Lung microvascular endothelial cell (primary cell): ENCODE results near the gene NBEA. TPM values are rescaled to one million over a fixed set of nuclear protein-coding genes. Genes with fewer than 3 reads are reported as not detected.
"Not testable (repeated sequence)": the region's sequence is repeated elsewhere in the genome, so short reads cannot be mapped to it uniquely, and the experiment has no call there.

Experiments
- DNase-seq, 2 donors: peaks; one replicate each; pipeline versions ENCODE4 v3.0.0 to v3.0.0-alpha.2; 2010; ENCODE audit warnings: low read depth in 2 of 2
- total RNA-seq: library from RNA; depleted of rRNA; stranded (reverse); fragments of >200 nt; gene quantifications from 2 replicates; pipeline ENCODE4 v1.2.1, GENCODE V29; 2014

Gene NBEA
- total RNA-seq, 1 donor from 2014 or later, result 1.4 TPM

DNA sequence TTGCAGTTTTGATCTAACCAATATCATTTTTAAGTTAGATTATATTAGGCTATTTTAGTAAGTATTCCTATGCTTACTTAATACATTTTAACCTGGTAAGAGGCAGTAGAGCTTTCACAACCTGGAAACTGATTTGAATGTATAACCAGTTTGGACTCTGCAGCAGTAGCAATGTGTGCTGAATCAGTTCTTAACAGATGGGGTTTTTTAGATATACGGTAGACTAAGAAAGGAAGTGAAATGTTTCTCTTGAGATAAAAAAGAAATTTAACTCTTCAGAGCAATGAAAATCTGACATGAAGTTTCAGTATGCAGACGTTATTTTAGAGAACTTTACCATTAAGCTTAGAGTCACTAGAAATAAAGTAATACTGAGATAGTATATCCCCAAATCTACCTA lies 2.7 kb downstream of the NBEA start:
- DNase-seq, result no peak

- DNase-seq, result no peak
Observed at GRCh38 chr13:34951528-34951927, 9.5 kb downstream of the NBEA start.

- DNase-seq, result no peak
Observed at GRCh38 chr13:34959489-34959888, 17.4 kb downstream of the NBEA start.

- DNase-seq, result no peak
Observed at GRCh38 chr13:34964558-34964957, 22.5 kb downstream of the NBEA start.

DNA sequence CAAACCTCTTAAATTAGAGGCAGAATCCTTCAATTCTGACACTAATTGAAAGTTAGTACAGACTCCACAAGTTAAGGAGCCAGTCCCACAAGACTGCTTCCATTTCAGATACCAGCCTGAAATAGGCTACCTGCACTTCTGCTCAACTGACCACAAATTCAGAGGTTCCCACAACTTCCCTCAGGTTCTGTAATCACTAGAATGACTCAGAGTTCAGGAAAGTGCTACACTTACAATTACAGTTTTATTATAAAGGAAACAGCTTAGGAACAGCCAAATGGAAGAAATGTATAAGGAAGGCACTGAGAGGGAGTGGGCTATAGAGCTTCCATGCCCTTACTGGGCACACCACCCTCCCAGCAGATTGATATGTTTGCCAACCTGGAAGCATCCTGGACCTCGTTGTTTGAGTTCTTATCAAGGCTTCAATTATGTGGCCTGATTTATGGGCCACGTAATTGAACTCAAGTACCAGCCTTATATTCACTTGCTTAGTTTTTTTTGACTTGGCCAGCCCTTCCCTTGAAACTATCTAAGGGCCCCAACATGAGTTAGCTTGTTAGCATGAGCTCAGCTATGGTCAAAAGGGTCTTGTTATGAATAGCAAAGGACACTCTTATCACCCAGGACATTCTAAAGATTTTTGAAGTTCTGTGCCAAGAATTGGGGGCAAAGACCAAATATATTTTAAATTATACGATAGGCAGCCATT lies 25.9 kb downstream of the NBEA start:
- DNase-seq, result no peak

DNA sequence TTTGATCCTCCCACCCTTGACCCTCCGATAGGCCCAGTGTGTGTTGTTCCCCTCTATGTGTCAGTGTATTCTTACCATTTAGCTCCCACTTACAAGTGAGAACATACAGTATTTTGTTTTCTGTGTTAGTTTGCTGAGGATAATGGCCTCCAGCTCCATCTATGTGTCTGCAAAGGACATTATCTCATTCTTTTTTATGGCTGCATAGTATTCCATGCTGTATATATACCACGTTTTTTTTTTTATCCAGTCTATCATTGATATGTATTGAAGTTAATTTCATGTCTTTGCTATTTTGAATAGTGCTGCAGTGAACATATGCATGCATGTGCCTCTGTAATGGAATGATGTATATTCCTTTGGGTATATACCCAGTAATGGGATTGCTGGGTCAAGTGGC lies 27.5 kb downstream of the NBEA start:
- DNase-seq, result not testable (repeated sequence)

GRCh38 chr13:34970961-34971360 lies 28.9 kb downstream of the NBEA start:
- no peak for DNase-seq

- DNase-seq, result no peak
Observed at GRCh38 chr13:34971473-34971872, 29.4 kb downstream of the NBEA start.

GRCh38 chr13:34985199-34985598 lies 43.1 kb downstream of the NBEA start:
- not testable (repeated sequence) for DNase-seq

DNA sequence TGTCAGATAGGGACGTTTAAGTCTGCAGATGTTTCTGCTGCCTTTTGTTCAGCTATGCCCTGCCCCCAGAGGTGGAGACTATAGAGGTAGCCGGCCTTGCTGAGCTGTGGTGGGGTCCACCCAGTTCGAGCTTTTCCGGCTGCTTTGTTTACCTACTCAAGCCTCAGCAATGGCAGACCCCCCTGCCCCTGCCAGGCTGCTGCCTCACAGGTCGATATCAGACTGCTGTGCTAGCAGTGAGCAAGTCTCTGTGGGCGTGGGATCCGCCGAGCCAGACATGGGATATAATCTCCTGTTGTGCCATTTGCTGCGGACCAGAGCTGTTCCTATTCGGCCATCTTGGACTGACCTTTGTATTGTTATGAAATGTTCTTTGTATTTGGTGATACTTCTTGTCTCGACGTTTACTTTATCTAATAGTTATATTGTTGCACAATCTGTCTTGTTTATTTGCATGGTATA lies 46.3 kb downstream of the NBEA start:
- DNase-seq, result no peak

DNA sequence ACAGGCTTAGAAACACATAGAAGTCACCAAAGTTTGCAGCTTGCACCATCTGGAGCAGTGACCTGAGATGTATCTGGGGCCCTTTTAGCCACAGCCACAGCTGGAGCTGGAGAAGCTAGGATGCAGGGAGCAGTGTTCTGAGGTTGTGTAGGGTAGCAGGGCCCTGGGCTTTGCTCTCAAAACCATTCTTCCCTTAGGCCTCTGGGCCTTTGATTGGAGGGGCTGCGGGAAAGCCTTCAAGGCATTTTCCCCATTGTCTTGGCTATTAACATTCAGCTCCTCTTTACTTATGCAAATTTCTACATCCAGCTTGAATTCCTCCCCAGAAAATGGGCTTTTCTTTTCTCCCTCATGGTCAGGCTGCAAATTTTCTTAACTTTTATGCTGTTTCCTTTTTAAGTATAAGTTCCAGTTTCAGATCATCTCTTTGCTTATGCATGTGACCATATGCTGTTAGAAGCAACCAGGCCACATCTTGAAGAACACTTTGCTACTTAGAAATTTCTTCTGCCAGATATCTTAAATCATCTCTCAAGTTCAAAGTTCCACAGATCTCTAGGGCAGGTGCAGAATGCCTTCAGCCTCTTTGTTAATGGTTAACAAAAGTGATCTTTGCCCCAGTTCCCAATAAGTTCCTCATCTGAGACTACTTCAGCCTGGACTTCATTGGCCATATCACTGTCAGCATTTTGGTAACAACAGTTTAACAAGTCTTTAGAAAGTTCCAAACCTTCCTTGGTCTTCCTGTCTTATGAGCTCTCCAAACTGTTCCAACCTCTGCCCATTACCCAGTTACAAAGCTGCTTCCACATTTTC lies 48.5 kb downstream of the NBEA start:
- DNase-seq, result no peak

GRCh38 chr13:34993470-34993869 lies 51.4 kb downstream of the NBEA start:
- no peak for DNase-seq

GRCh38 chr13:35003734-35004133 lies 61.7 kb downstream of the NBEA start:
- DNase-seq, result not testable (repeated sequence)

GRCh38 chr13:35005051-35005450 lies 63.0 kb downstream of the NBEA start:
- DNase-seq, result no peak

DNA sequence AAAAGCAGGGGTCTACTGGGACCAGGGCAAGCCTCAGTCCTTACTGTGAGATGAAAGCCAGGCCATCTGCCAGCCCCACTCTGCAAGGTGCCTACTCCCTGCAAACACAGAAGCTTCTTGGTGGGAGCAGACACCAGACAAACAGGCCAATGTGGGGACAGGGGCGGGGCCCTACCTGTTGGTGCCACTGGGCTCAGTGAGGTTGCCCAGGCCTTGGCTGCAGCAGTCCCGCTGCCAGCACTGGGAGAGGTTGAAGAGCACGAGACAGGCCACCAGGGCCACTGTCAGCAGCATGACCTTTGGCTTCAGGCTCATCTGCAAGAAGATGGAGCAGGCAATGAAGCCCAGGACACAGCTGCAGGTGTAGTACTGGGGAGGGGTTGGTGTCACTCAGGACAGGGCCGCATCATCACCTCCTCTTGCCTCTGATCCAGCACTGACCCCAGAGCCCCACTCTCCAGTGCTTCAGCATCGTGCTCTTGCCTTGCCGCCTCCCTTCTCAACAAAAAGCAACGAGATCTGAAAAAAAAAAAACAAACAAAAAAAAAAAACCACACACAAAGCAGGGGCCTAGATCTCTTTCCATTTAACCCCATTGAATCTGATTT lies 72.6 kb downstream of the NBEA start:
- DNase-seq, result no peak

DNA sequence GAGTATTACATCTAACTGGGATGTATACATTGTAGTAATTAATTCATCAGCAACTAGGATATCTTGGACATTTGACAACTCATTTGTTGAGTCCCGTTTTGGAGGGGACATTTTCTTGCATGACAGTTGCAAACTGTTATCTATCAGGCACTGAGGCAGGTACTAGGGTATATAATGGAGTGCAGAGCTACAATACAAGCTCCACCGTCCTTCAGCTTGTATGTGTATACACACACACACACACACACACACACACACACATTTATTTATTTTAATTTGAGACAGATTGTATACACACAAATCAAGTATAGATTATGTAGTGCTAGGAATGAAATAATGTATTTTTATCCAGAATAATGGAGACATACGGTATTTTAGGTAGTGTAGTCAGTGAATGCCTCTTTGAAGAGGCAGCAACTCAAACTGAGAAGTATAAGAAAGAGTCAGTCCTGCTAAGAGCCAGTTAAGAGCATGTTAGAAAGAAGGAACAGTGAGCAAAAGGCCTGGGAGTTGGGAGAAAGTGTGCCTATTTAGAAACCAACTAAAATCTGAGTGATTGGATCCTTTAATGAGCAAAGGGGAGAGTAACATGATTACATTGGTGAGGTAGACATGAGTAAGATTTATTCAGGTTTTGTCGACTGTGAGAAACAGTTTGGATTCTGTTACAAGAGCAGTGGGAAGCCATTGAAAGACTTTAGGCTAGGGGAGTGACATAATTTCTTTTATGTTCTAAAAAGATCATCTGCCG lies 74.5 kb downstream of the NBEA start:
- DNase-seq, result no peak

GRCh38 chr13:35025314-35025713 lies 83.2 kb downstream of the NBEA start:
- no peak for DNase-seq

DNA sequence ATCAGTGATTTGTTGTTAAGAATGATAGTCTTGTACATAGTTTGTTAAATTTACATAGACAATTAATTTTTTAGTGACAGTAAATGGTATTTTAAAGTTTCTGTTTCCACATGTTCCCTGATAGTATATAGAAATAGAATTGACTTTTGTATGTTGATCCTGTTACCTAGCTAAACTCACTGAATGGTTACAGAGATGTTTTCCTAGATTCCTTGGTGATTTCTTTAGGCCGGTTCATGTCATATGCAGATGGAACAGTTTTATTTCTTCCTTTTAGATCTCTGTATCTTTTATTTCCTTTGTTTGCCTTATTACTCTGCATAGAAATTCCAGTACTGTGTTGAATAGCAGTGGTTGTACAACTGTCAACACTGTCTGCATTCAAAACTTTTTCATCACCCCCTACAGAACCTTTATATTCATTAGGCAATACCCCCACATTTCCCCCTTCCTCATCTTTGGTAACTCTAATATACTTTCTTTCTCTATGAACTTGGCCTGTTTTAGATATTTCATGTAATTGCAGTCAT lies 86.3 kb downstream of the NBEA start:
- DNase-seq, result no peak

DNA sequence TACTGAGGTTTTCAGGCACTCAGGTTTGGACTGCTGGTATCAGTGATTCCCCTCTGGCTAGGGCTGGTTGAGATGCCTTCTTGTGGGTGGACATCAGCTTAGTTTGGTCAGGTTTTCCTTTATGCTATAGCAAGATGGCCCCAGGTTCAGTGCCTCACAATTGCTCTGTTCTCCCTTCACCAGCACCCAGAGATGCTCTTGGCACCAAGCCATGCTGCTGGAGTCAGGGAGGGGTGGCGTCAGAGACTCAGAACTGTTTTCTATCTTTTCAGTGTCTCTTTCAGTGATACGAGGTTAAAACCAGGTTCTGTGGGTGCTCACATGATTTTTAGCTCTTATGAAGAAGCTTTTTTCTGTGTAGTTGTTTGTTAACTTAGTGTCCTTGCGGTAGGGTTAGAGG lies 96.9 kb downstream of the NBEA start:
- no peak for DNase-seq

GRCh38 chr13:35046587-35046986 lies 104.5 kb downstream of the NBEA start:
- DNase-seq, result no peak

DNA sequence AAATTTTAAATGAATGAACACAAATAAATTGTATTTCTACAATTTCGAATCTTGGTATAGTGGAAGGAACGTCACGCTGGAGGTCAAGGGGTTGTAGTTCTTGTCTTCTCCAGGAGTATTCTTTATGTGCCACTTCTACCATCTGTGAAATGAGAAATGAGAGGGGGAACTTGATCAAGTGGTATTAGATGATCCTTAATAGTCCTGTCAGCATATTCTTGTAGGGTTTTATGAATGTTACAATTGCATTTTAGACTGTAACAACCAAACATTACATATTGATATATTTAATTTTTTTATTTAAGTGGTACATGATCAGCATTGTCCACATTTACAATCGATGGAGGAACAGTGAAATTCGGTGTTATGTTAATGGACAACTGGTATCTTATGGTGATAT lies 113.6 kb downstream of the NBEA start:
- DNase-seq, result no peak

GRCh38 chr13:35057858-35058257 lies 115.8 kb downstream of the NBEA start:
- DNase-seq, result no peak
